SK-N-SH (cell line): ENCODE data around the gene EEF1AKMT3. TPM values are rescaled to one million over a fixed set of nuclear protein-coding genes. Genes with fewer than 3 reads are reported as not detected.

ENCODE experiments used
- CTCF ChIA-PET: fragments of 300-600, 350-600 bp; formaldehyde crosslinking; extraction: SDS; loops from one replicate; lab custom pipeline; 2021; lab: Yijun Ruan, JAX
- POLR2A ChIA-PET: fragments of 350-600 bp; sonication (Branson Sonifier 250); formaldehyde crosslinking; extraction: SDS; loops from one replicate; lab custom pipeline; 2020; ENCODE audit warnings: antibody characterized with exemption, inconsistent platforms; lab: Yijun Ruan, JAX
- DNase-seq: peaks from one replicate; pipeline ENCODE4 v3.0.0; 2012
- H2AFZ ChIP-seq: fragments of 200-600 bp; sonication (generic); 2 replicates; pipeline ENCODE4 v1.8.1; 2016; ENCODE audit warnings: antibody characterized with exemption, mild to moderate bottlenecking, low read depth
- H3F3A ChIP-seq: fragments of 200-600 bp; sonication (generic); replicated peaks from 2 replicates; pipeline ENCODE3; 2016; ENCODE audit warnings: antibody characterized with exemption, mild to moderate bottlenecking; ENCODE audit not compliant: insufficient read depth
- H3K27ac ChIP-seq, 2 experiments: fragments of 200-500 bp in 1 of 2; fragments of 200-600 bp in 1 of 2; sonication (Bioruptor generic) in 1 of 2; sonication (generic), shearing (Covaris generic) in 1 of 2; 2 replicates each; pipeline versions ENCODE4 v1.5.1 to v1.6.1; 2014 to 2016; ENCODE audit warnings: low read depth in 2 of 2, inconsistent platforms in 1 of 2, low read length in 1 of 2, mild to moderate bottlenecking in 1 of 2, mixed read lengths in 1 of 2
- H3K27me3 ChIP-seq: fragments of 200-600 bp; sonication (generic), shearing (Covaris generic); 2 replicates; pipeline ENCODE4 v1.6.1; 2016; ENCODE audit warnings: mixed run types; ENCODE audit not compliant: insufficient read depth
- H3K36me3 ChIP-seq, 2 experiments: fragments of 200-500 bp in 1 of 2; fragments of 200-600 bp in 1 of 2; sonication (Bioruptor generic) in 1 of 2; sonication (generic) in 1 of 2; replicated peaks in 1 of 2; 2 replicates each; pipeline versions ENCODE3 to v1.5.1; 2014 to 2016; ENCODE audit warnings: low read length in 1 of 2, mild to moderate bottlenecking in 1 of 2; ENCODE audit not compliant: insufficient read depth in 2 of 2, control insufficient read depth in 1 of 2
- H3K4me1 ChIP-seq, 2 experiments: fragments of 200-500 bp in 1 of 2; fragments of 200-600 bp in 1 of 2; sonication (Bioruptor generic) in 1 of 2; sonication (generic), shearing (Covaris generic) in 1 of 2; 2 replicates each; pipeline versions ENCODE4 v1.5.1 to v1.6.1; 2014 to 2016; ENCODE audit warnings: low read depth in 1 of 2, low read length in 1 of 2, mixed run types in 1 of 2; ENCODE audit not compliant: insufficient read depth in 2 of 2, control insufficient read depth in 1 of 2
- H3K4me2 ChIP-seq: fragments of 200-600 bp; sonication (generic), shearing (Covaris generic); 2 replicates; pipeline ENCODE4 v1.6.1; 2017; ENCODE audit warnings: mixed run types
- H3K4me3 ChIP-seq, 2 experiments: fragments of 200-500 bp in 1 of 2; fragments of 200-600 bp in 1 of 2; sonication (Bioruptor generic) in 1 of 2; sonication (generic), shearing (Covaris generic) in 1 of 2; 2 replicates each; pipeline versions ENCODE4 v1.5.1 to v1.8.1; 2014 to 2016; ENCODE audit warnings: low read depth in 2 of 2, inconsistent platforms in 1 of 2, low read length in 1 of 2, mild to moderate bottlenecking in 1 of 2, mixed read lengths in 1 of 2, moderate library complexity in 1 of 2
- H3K79me2 ChIP-seq: fragments of 200-600 bp; sonication (generic); 2 replicates; pipeline ENCODE4 v1.8.1; 2017; ENCODE audit warnings: mild to moderate bottlenecking; ENCODE audit not compliant: insufficient read depth
- H3K9ac ChIP-seq: fragments of 200-600 bp; sonication (generic); 2 replicates; pipeline ENCODE4 v1.6.1; 2017; ENCODE audit warnings: mixed run types
- H3K9me2 ChIP-seq: fragments of 200-600 bp; sonication (generic); 2 replicates; pipeline ENCODE4 v1.6.1; 2017; ENCODE audit warnings: mixed run types
- H3K9me3 ChIP-seq: fragments of 200-600 bp; sonication (generic); 2 replicates; pipeline ENCODE4 v1.6.1; 2017; ENCODE audit warnings: mixed run types, mild to moderate bottlenecking, moderate library complexity
- H4K20me1 ChIP-seq: fragments of 200-600 bp; sonication (generic); 2 replicates; pipeline ENCODE4 v1.6.1; 2017; ENCODE audit warnings: mild to moderate bottlenecking, mixed run types; ENCODE audit not compliant: insufficient read depth
- CHD2 ChIP-seq: fragments of 150-350 bp; IDR thresholded peaks from 2 replicates; pipeline ENCODE4 v1.6.1; 2018; ENCODE audit warnings: low read length; ENCODE audit not compliant: partially characterized antibody
- FOXM1 ChIP-seq: IDR thresholded peaks from 2 replicates; pipeline ENCODE4 v1.4.0; 2012; ENCODE audit warnings: low read depth, mild to moderate bottlenecking
- JUND ChIP-seq: IDR thresholded peaks from 2 replicates; pipeline ENCODE4 v1.4.0; 2012
- MXI1 ChIP-seq: IDR thresholded peaks from 2 replicates; pipeline ENCODE4 v1.6.1; 2012; ENCODE audit warnings: mild to moderate bottlenecking, low read depth, low read length, improper control_type of control experiment
- NFIC ChIP-seq: IDR thresholded peaks from 2 replicates; pipeline ENCODE4 v1.4.0; 2012; ENCODE audit warnings: borderline replicate concordance
- RAD21 ChIP-seq: IDR thresholded peaks from 2 replicates; pipeline ENCODE4 v1.6.1; 2012; ENCODE audit warnings: mild to moderate bottlenecking, low read length
- RCOR1 ChIP-seq: fragments of 150-350 bp; IDR thresholded peaks from 2 replicates; pipeline ENCODE4 v1.6.1; 2017; ENCODE audit warnings: antibody characterized with exemption, low read length
- WGBS: methylation state at CpG from one replicate; pipeline ENCODE4 v1.1.6; 2017; ENCODE audit warnings: low lambda C conversion rate; 5-methylcytosine and 5-hydroxymethylcytosine counted together
- polyA plus RNA-seq, 3 experiments: library from polyadenylated mRNA; depleted of rRNA; stranded (reverse); fragments of >200 nt; gene quantifications; 2 replicates each; pipeline ENCODE4 v1.2.3, GENCODE V29; 2012
- TF ChIP-seq, protein P1 (sequence below): IDR thresholded peaks from 2 replicates; pipeline ENCODE4; 2012
- TF ChIP-seq, protein P2 (sequence below): fragments of 150-350 bp; IDR thresholded peaks from 2 replicates; pipeline ENCODE4 v1.6.1; 2017; ENCODE audit warnings: antibody characterized with exemption, low read length, low read depth, borderline replicate concordance
- TF ChIP-seq, protein P3 (sequence below): IDR thresholded peaks from 2 replicates; pipeline ENCODE4 v1.6.1; 2012; ENCODE audit warnings: mild to moderate bottlenecking, low read depth, low read length, moderate library complexity
- TF ChIP-seq, protein P4 (sequence below): IDR thresholded peaks from 2 replicates; pipeline ENCODE4 v1.4.0; 2012; ENCODE audit warnings: low read depth, borderline replicate concordance

The EEF1AKMT3 gene
- polyA plus RNA-seq, 1 of the 3 experiments (the other 2 are of a cell fraction) = 10.3 TPM

DNA sequence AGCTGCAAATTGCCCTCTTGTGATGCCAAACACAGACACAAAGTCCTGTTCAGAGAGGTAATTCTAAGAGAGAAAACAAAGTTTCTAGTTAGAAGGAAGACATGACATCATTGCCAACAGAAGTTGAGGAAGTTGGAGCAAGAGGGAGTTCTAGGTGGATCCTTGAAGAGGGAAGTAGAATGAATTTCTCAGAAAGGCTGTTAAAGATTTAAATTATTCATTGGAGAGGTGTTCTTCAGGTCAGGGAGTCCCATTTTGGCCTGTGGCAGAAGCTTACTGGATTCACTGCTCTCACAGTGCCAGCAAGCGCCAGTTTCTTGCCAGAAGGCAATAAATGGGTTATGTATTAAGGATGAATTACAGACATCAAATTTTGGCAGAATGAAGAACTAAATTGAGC lies 25.5 kb downstream of the EEF1AKMT3 start:
- TF ChIP-seq, protein P1, sequence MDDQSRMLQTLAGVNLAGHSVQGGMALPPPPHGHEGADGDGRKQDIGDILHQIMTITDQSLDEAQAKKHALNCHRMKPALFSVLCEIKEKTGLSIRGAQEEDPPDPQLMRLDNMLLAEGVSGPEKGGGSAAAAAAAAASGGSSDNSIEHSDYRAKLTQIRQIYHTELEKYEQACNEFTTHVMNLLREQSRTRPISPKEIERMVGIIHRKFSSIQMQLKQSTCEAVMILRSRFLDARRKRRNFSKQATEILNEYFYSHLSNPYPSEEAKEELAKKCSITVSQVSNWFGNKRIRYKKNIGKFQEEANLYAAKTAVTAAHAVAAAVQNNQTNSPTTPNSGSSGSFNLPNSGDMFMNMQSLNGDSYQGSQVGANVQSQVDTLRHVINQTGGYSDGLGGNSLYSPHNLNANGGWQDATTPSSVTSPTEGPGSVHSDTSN = no peak
- TF ChIP-seq JUND (no peak), NFIC (no peak), RCOR1 (no peak), MXI1 (no peak), CHD2 (no peak), FOXM1 (no peak), RAD21 (no peak)
- TF ChIP-seq, protein P2, sequence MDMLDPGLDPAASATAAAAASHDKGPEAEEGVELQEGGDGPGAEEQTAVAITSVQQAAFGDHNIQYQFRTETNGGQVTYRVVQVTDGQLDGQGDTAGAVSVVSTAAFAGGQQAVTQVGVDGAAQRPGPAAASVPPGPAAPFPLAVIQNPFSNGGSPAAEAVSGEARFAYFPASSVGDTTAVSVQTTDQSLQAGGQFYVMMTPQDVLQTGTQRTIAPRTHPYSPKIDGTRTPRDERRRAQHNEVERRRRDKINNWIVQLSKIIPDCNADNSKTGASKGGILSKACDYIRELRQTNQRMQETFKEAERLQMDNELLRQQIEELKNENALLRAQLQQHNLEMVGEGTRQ = no peak
- TF ChIP-seq, protein P3, sequence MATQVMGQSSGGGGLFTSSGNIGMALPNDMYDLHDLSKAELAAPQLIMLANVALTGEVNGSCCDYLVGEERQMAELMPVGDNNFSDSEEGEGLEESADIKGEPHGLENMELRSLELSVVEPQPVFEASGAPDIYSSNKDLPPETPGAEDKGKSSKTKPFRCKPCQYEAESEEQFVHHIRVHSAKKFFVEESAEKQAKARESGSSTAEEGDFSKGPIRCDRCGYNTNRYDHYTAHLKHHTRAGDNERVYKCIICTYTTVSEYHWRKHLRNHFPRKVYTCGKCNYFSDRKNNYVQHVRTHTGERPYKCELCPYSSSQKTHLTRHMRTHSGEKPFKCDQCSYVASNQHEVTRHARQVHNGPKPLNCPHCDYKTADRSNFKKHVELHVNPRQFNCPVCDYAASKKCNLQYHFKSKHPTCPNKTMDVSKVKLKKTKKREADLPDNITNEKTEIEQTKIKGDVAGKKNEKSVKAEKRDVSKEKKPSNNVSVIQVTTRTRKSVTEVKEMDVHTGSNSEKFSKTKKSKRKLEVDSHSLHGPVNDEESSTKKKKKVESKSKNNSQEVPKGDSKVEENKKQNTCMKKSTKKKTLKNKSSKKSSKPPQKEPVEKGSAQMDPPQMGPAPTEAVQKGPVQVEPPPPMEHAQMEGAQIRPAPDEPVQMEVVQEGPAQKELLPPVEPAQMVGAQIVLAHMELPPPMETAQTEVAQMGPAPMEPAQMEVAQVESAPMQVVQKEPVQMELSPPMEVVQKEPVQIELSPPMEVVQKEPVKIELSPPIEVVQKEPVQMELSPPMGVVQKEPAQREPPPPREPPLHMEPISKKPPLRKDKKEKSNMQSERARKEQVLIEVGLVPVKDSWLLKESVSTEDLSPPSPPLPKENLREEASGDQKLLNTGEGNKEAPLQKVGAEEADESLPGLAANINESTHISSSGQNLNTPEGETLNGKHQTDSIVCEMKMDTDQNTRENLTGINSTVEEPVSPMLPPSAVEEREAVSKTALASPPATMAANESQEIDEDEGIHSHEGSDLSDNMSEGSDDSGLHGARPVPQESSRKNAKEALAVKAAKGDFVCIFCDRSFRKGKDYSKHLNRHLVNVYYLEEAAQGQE = no peak
- TF ChIP-seq, protein P4, sequence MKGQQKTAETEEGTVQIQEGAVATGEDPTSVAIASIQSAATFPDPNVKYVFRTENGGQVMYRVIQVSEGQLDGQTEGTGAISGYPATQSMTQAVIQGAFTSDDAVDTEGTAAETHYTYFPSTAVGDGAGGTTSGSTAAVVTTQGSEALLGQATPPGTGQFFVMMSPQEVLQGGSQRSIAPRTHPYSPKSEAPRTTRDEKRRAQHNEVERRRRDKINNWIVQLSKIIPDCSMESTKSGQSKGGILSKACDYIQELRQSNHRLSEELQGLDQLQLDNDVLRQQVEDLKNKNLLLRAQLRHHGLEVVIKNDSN = no peak
- Histone ChIP-seq H3K9me3 (no peaks in the 10 kb centered on the region), H3K27ac (no peak overlapping the region; a peak in 1 of 4 replicates), H3K36me3 (peaks cover 45 to 65% of the 10 kb centered on the region in 2 experiments), H3K9me2 (no peaks in the 10 kb centered on the region), H3K79me2 (peaks cover 18% of the 10 kb centered on the region; the same call in 1 of the 2 replicates), H3K9ac (no peak overlapping the region), H3K4me1 (peaks cover 0 to 6% of the 10 kb centered on the region in 2 experiments; a peak in 2 of 4 replicates), H3K27me3 (no peaks in the 10 kb centered on the region), H3K4me3 (no peak overlapping the region), H2AFZ (no peak overlapping the region), H3K4me2 (no peak overlapping the region), H4K20me1 (no peaks in the 10 kb centered on the region), H3F3A (peaks cover 22% of the 10 kb centered on the region)
- POLR2A ChIA-PET = no interaction called here
- DNase-seq = no peak
- 100% methylated on average over 1 of the region's 1 CpG for WGBS
- CTCF ChIA-PET = interaction anchor here (1.3 to 12.0 kb wide), 3 partner anchors 15 to 108 kb away, joined by 3 to 96 read pairs (median 17); partner anchors contain the start of genes AVIL and TSFM
